NCI-H748 (cell line): ENCODE measurements around the gene EVI2A.
"Not testable (repeated sequence)": the region's sequence is repeated elsewhere in the genome, so short reads cannot be mapped to it uniquely, and the experiment has no call there.

ENCODE experiments used
- DNase-seq: peaks from one replicate; lab custom pipeline; 2025; ENCODE audit not compliant: unreplicated experiment; lab: John Stamatoyannopoulos, UW

Gene EVI2A

GRCh38 chr17:31321481-31321880, at the start of gene EVI2A:
Gene EVI2A, minus strand, starts transcription at chr17:31321622. Its CDS starts 2,609 bp downstream, at chr17:31319013.
- DNase-seq, result no peak

GRCh38 chr17:31369266-31369665, 47.8 kb upstream of the EVI2A start:
- DNase-seq, result no peak

- no peak for DNase-seq
Observed at GRCh38 chr17:31366088-31366487, 44.7 kb upstream of the EVI2A start.

GRCh38 chr17:31364012-31364411, 42.6 kb upstream of the EVI2A start:
- DNase-seq, result no peak

- peak; percentile 38 for DNase-seq
Observed at GRCh38 chr17:31357839-31358394, 36.5 kb upstream of the EVI2A start.

- no peak for DNase-seq
Observed at GRCh38 chr17:31357091-31357490, 35.7 kb upstream of the EVI2A start.

GRCh38 chr17:31355935-31356334, 34.5 kb upstream of the EVI2A start:
- DNase-seq, result no peak

- no peak for DNase-seq
Observed at GRCh38 chr17:31349454-31349853, 28.0 kb upstream of the EVI2A start.

GRCh38 chr17:31345191-31345747, 23.8 kb upstream of the EVI2A start:
- not testable (repeated sequence) for DNase-seq

- no peak for DNase-seq
Observed at GRCh38 chr17:31339906-31340661, 18.7 kb upstream of the EVI2A start.

GRCh38 chr17:31329221-31329620, 7.8 kb upstream of the EVI2A start:
- no peak for DNase-seq

GRCh38 chr17:31328160-31328535, 6.7 kb upstream of the EVI2A start:
- DNase-seq, result no peak

GRCh38 chr17:31327534-31328159, 6.2 kb upstream of the EVI2A start:
- no peak for DNase-seq

- no peak for DNase-seq
Observed at GRCh38 chr17:31323551-31323950, 2.1 kb upstream of the EVI2A start.

GRCh38 chr17:31321966-31322365, 544 bp upstream of the EVI2A start:
- no peak for DNase-seq

GRCh38 chr17:31320791-31321190, 631 bp downstream of the EVI2A start:
- no peak for DNase-seq

GRCh38 chr17:31320241-31320640, 1.2 kb downstream of the EVI2A start:
- no peak for DNase-seq

GRCh38 chr17:31318851-31319661, 2.4 kb downstream of the EVI2A start:
- DNase-seq, result no peak

- peak; percentile 3 for DNase-seq
Observed at GRCh38 chr17:31318298-31318801, 3.1 kb downstream of the EVI2A start.

GRCh38 chr17:31314782-31315100, 6.7 kb downstream of the EVI2A start:
- no peak for DNase-seq
